ENCODE data around the gene CD36.

The CD36 gene

GRCh38 chr7:80629023-80629422 lies 9.4 kb upstream of the CD36 start:
- DNase-seq, result no peak

- no peak for DNase-seq
Measured at GRCh38 chr7:80630608-80631405, 7.6 kb upstream of the CD36 start.

DNA sequence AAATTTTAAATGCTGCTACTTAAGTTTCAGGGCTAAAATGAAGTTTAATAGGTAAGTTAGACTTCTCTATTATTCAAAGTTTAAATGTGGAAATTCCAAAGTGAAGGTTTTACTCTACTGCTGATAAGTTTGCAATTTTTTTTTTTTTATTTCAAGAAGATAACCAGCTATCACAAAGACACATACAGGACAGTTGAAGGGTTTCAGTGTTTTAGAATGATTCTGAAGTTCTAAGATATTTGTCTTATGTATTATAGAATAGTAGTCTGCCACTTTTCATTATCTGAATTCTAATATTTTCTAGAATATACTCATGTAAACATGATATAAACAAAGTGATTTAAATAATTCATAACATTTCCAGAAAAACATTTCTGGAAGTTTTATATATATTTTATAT lies 7.0 kb upstream of the CD36 start:
- no peak for DNase-seq

- no peak for DNase-seq
Measured at GRCh38 chr7:80632139-80632538, 6.3 kb upstream of the CD36 start.

DNA sequence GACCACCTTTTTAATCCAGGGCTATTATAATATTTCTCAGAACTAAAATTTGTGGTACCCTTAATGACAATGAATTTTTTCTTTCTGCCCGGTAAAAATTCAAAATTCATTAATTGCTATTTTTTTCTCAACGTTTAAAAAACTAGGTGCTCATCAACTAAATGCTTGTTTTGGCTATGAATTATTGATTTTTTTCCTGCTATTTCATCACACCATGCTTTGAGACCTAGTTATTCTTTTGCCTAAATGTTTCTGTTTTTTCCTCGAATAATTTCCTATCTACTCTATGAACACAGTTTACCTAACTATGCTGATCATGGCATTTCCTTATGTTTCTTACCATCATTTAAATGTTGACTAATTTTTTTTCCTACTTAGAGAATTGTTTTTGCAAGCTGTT lies 5.6 kb upstream of the CD36 start:
- DNase-seq, result no peak

DNA sequence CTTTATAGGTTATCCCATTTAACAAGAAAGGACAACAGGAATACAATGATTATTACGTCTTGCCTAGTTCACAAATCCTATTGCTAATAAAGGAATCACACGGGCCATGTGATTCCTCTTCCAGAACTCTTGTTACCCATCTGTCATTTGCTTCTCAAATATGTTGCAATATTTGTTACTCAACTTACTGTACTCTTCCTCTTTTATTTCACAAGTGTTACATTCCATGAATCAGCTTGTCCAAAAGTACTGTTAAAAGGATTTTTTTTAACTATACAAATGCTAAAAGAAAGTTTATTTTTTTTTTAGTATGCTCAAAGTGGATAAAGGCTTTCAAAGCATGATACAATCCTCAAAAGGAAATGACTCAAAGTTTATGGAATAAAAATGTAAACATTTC lies 3.9 kb upstream of the CD36 start:
- DNase-seq, result no peak

DNA sequence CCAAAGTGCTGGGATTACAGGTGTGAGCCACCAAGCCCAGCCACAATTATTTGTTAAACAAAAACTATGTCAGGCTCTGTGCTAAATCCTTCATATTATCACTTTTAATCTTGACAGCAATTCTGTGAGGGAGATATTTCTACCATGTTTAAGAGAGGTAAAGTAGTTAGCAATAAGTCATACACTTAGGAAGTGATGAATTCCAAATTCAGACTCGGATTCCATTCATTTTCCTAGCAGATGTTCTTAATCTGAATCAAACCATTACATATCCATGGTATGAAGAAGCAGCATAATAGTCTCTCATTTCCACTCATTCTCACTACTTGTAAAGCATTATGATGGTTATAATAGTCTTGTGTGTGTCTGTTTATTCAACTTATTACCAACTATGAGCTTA lies 2.9 kb upstream of the CD36 start:
- no peak for DNase-seq

- no peak for DNase-seq
Measured at GRCh38 chr7:80635998-80636397, 2.4 kb upstream of the CD36 start.

- no peak for DNase-seq
Measured at GRCh38 chr7:80636709-80637108, 1.7 kb upstream of the CD36 start.

DNA sequence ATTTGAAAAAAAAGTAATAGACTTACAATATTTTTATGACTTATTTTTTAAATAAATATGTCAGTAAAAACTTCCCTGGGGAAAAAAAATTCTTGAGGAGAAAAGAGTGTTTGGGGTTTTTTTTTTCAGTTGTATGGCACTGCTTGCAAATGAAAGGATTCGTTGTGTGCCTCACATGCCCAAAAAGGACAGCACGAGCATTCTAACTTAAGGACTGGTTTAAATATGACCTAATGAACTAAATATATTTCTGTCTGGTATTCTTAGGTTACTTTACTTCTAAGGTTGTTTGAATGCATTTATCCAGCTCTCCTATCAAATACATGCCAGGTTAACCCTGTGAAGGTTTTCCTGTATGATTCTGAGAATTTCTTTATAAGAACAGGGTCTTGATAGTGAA lies 988 bp upstream of the CD36 start:
- no peak for DNase-seq

GRCh38 chr7:80639011-80639410 lies 569 bp downstream of the CD36 start:
- no peak for DNase-seq

- no peak for DNase-seq
Measured at GRCh38 chr7:80640846-80641245, 2.4 kb downstream of the CD36 start.

DNA sequence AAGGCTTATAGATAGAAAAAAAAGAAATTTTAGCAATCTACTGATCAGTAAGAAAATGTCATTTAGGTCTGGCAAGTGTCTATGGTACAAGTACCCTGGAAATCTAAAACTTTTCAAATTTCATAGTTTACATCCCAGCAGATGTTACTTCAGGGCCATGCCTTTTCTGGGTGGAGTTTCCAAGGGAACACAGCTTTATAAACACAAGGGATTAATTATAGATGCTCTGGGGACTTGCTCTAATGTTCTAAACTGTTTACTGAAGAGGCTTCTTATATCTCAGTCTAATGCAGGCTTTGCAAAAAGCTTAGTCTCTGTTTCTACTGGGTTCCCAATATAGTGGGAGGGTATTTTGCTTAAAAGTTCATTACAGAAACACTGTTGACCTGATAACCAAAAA lies 3.1 kb downstream of the CD36 start:
- DNase-seq, result no peak

- no peak for DNase-seq
Measured at GRCh38 chr7:80642871-80643270, 4.4 kb downstream of the CD36 start.

DNA sequence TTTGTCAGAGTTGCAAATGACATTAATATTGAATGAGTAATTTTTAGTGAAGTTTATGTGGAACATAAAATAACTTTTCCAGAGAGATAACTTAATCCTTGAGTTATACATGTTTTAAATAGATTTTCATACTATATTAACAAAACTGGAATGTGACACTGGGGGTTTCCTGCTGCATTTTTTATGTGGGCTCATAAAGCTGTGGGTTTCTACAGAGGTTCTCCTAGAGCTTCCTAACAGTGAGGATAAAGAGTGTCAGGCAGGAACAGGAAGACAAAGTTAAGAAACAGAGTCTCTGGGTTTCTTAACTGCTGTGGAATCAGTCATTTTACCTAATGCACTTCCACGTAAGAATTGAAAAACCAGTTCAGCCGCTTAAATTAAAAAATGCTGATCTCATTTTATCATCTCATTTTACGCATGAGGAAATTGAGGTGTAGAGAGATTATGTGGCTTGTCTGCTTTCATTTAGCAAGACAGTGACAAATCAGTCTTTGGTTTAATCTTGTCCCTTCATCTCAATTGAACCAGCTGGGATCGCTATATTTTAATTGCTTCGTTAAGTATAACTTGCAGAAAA lies 5.0 kb downstream of the CD36 start:
- no peak for DNase-seq

DNA sequence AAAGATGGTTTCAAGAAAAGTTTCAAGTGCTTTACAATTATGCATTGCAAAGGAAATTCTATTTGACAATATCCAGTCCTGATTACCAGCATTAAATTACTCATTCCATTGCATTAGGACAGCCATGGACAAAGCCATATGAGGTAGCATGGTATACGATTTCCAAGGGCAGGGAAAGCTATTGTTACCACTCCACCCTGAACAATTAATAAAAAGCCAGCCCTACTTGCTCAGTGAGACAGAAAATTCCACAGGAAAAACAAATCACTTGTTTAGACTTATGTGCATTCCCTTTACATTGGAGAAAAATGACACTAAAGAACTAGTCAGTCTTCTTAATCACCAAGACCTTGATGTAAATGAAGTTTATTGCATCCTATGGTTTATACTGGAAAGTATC lies 5.6 kb downstream of the CD36 start:
- no peak for DNase-seq

- no peak for DNase-seq
Measured at GRCh38 chr7:80646083-80646865, 7.8 kb downstream of the CD36 start.

- DNase-seq, result no peak
Measured at GRCh38 chr7:80647436-80647835, 9.0 kb downstream of the CD36 start.

- DNase-seq, result no peak
Measured at GRCh38 chr7:80648031-80648600, 9.7 kb downstream of the CD36 start.

GRCh38 chr7:80649011-80649410 lies 10.6 kb downstream of the CD36 start:
- DNase-seq, result no peak

DNA sequence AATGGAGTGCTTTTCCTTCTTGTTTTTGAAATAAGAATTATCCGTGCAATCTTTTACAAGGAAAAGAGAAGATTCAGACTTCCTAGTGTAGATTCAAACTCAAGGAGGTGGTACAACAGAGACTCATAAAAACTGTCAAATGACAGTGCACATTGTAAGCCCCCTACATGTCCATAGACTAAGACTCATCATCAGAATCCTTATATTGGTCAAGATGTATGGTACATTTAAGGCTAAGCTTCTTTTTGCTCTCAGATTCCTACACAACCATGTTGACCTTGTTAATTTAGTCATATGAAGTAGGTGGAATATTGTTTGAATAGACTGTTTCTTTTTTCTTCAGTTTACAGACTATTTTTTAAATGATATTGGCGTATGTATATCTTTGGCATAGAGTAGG lies 11.6 kb downstream of the CD36 start:
- no peak for DNase-seq

GRCh38 chr7:80651471-80651870 lies 13.0 kb downstream of the CD36 start:
- no peak for DNase-seq

GRCh38 chr7:80653244-80653643 lies 14.8 kb downstream of the CD36 start:
- no peak for DNase-seq

- no peak for DNase-seq
Measured at GRCh38 chr7:80654887-80655340, 16.5 kb downstream of the CD36 start.
